Measurements from ENCODE around the gene CEP44. TPM values are rescaled to one million over a fixed set of nuclear protein-coding genes. Genes with fewer than 3 reads are reported as not detected.
"Not testable (repeated sequence)": the region's sequence is repeated elsewhere in the genome, so short reads cannot be mapped to it uniquely, and the experiment has no call there.

Gene CEP44
- total RNA-seq, 1 donor from 2014 or later, result 17.8 TPM

- no peak for TF ChIP-seq CTCF (conservative IDR thresholded peaks at IDR 0.05; ENCODE audit: low read depth, low read length)
- DNase-seq (ENCODE audit: low read depth), result no peak
- no peak overlapping the region for H3K4me3 ChIP-seq (ENCODE audit: low read depth, low read length)
These were observed 31.3 kb upstream of the CEP44 start for GRCh38 chr4:174252412-174252811.

DNA sequence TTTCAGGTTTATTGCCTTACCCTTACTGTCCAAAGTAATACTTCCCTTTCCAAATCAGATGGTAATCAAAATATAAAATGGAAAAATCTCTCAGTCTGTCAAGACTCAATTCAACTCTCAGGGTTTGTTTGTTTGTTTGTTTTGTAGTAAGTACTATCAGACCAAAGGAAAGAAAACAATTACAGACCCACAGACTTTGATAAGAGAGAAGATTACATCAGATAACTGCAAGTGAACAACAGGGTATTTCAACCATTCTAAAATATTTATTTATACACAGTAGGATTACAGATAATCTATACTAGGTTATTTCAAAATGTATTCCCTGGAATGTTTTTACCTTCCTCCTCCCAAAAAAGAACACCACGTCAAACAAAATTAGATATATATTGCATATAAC lies 29.1 kb upstream of the CEP44 start:
- no peak for TF ChIP-seq CTCF (conservative IDR thresholded peaks at IDR 0.05; ENCODE audit: low read depth, low read length)

GRCh38 chr4:174255374-174255773 lies 28.3 kb upstream of the CEP44 start:
- TF ChIP-seq CTCF (conservative IDR thresholded peaks at IDR 0.05; ENCODE audit: low read depth, low read length), result no peak
- no peak for DNase-seq (ENCODE audit: low read depth)

More for the DNA sequence above, 29.1 kb upstream of the CEP44 start:
- H3K4me3 ChIP-seq (ENCODE audit: low read depth, low read length), result no peak overlapping the region
- no peak for DNase-seq (ENCODE audit: low read depth)

DNA sequence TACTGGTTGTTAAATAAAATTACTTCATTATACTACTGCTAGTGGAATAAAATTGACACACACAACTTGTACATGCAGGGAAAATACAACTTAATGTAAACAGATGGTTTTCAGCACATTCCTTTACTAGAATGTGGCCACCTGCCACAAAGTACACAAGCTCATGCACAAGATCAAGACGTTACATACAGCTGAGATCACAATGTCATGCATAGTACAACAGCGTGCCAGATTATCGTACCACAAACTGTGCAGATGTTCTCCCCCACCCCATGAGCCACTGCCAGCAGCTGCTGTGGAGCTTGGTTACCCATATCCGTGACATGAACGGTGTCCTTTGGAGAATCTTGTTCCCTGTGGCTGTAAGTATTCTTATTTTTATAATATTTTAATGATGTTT lies 27.9 kb upstream of the CEP44 start:
- no peak overlapping the region for H3K4me3 ChIP-seq (ENCODE audit: low read depth, low read length)
- DNase-seq (ENCODE audit: low read depth), result no peak
- no peak for TF ChIP-seq CTCF (conservative IDR thresholded peaks at IDR 0.05; ENCODE audit: low read depth, low read length)

More at GRCh38 chr4:174255374-174255773, 28.3 kb upstream of the CEP44 start:
- no peak overlapping the region for H3K4me3 ChIP-seq (ENCODE audit: low read depth, low read length)

DNA sequence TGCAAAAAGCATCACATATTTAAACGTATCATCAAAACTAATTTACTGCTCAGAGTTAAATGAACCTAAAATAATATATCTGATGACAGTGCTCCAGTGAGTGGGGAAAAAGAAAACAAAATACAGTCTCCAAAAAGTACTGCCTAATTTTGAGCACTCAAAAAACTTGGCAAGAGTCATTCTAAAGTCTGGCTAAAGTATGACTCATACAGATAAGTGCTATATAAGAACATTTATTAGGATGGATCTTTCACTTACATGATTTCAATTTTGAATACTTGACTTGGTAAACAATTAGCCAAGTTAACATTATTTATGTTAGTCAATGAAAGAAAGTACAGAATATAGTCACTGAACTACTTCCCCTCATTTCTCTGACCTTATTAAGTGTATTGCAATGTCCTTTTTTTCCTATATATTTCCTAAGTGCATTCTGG lies 27.4 kb upstream of the CEP44 start:
- no peak for DNase-seq (ENCODE audit: low read depth)
- no peak overlapping the region for H3K4me3 ChIP-seq (ENCODE audit: low read depth, low read length)
- no peak for TF ChIP-seq CTCF (conservative IDR thresholded peaks at IDR 0.05; ENCODE audit: low read depth, low read length)

- H3K4me3 ChIP-seq (ENCODE audit: low read depth, low read length), result no peak overlapping the region
- TF ChIP-seq CTCF (conservative IDR thresholded peaks at IDR 0.05; ENCODE audit: low read depth, low read length), result no peak
- no peak for DNase-seq (ENCODE audit: low read depth)
These were observed 24.1 kb upstream of the CEP44 start for GRCh38 chr4:174259580-174259979.

DNA sequence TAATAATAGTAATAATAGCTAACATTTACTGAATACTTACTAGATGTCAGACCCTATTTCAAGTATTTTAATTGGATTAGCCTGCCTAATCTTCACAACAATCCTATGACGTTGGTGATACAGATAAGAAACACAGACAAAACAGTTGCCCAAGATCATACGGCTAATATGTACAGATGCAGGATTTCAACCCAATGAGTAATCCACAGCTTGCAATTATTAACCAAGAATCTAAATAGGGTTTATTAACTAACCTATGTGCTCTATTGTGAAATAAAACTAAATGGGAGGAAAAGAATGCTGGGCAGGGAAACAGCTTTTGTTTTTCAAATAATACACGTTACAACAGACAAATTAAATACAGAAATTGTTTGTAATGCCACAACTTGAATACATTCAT lies 23.6 kb upstream of the CEP44 start:
- peak overlapping the region; percentile 15 for H3K4me3 ChIP-seq (ENCODE audit: low read depth, low read length)
- peak; percentile 73 for DNase-seq (ENCODE audit: low read depth)
- TF ChIP-seq CTCF (conservative IDR thresholded peaks at IDR 0.05; ENCODE audit: low read depth, low read length), result no peak

DNA sequence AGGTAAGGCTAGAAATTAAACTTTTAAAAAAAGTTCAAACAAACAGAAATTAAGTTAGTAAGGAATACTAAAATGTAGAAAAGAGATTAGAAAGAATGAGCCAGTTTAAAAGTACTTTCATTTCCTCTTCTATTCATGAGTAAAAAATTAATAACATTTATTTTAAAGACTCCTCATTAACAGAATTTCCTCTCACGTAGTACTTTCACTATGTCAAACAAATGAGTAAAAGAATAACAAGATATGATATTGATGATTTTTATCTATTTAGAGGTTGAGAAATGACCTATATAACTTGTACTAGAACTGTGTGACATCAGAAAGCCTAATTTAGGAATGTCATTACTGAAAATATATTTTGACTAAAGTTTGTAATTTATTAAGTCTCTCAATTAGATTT lies 22.3 kb upstream of the CEP44 start:
- not testable (repeated sequence) for H3K4me3 ChIP-seq (ENCODE audit: low read depth, low read length); DNase-seq (ENCODE audit: low read depth)

All from epithelial cell of proximal tubule (primary cell).